Activated CD8-positive, alpha-beta T cell treated with anti-CD3 and anti-CD28 coated beads for 36 hours (primary cell): Measurements from ENCODE around the gene TMEM63A. TPM values are rescaled to one million over a fixed set of nuclear protein-coding genes. Genes with fewer than 3 reads are reported as not detected.

Source experiments
- ATAC-seq: fragments of 200-7000 bp; cut with Tn5 transposase; one replicate; pipeline ENCODE4 v1.10.0; 2021; ENCODE audit warnings: mild to moderate bottlenecking, moderate library complexity
- CTCF ChIA-PET: fragments of 350-600 bp; sonication (Branson Sonifier 250); formaldehyde crosslinking; loops from one replicate; lab custom pipeline; 2021; ENCODE audit warnings: antibody characterized with exemption; lab: Charles Lee
- POLR2A ChIA-PET: fragments of 350-600 bp; sonication (Branson Sonifier 250); formaldehyde crosslinking; loops from one replicate; lab custom pipeline; 2021; ENCODE audit warnings: antibody characterized with exemption; lab: Charles Lee
- DNase-seq: peaks from one replicate; pipeline ENCODE4 v3.0.0-alpha.2; 2020
- H3K27ac Mint-ChIP-seq: one replicate; pipeline ENCODE4 v1.8.0; 2021; ENCODE audit warnings: mild to moderate bottlenecking, mixed read lengths
- H3K27me3 Mint-ChIP-seq: one replicate; pipeline ENCODE4 v1.8.0; 2021; ENCODE audit warnings: mixed read lengths
- H3K36me3 Mint-ChIP-seq: one replicate; pipeline ENCODE4 v1.8.0; 2021; ENCODE audit warnings: low read depth, mixed read lengths
- H3K4me1 Mint-ChIP-seq: one replicate; pipeline ENCODE4 v1.8.0; 2021; ENCODE audit warnings: low read depth, mixed read lengths
- H3K4me3 Mint-ChIP-seq: one replicate; pipeline ENCODE4 v1.8.0; 2021; ENCODE audit warnings: mild to moderate bottlenecking, moderate library complexity, mixed read lengths
- H3K9me3 Mint-ChIP-seq: one replicate; pipeline ENCODE4 v1.8.0; 2021; ENCODE audit warnings: mixed read lengths
- intact Hi-C: fragments of 100-400 bp; cut with micrococcal nuclease; formaldehyde crosslinking; loops from one replicate; pipeline ENCODE4 v1.10.0; 2022
- total RNA-seq, 2 experiments: library from RNA; stranded (reverse); gene quantifications; one replicate each; pipeline ENCODE4 v1.2.3, GENCODE V29; 2021
- TF ChIP-seq, protein P1 (sequence below): fragments of 200-600 bp; IDR thresholded peaks from one replicate; pipeline ENCODE4 v1.8.0; 2022; ENCODE audit warnings: antibody characterized with exemption, mild to moderate bottlenecking

TMEM63A gene
- total RNA-seq, 2 experiments from 2014 or later, result 51.4 to 54.6 TPM

DNA sequence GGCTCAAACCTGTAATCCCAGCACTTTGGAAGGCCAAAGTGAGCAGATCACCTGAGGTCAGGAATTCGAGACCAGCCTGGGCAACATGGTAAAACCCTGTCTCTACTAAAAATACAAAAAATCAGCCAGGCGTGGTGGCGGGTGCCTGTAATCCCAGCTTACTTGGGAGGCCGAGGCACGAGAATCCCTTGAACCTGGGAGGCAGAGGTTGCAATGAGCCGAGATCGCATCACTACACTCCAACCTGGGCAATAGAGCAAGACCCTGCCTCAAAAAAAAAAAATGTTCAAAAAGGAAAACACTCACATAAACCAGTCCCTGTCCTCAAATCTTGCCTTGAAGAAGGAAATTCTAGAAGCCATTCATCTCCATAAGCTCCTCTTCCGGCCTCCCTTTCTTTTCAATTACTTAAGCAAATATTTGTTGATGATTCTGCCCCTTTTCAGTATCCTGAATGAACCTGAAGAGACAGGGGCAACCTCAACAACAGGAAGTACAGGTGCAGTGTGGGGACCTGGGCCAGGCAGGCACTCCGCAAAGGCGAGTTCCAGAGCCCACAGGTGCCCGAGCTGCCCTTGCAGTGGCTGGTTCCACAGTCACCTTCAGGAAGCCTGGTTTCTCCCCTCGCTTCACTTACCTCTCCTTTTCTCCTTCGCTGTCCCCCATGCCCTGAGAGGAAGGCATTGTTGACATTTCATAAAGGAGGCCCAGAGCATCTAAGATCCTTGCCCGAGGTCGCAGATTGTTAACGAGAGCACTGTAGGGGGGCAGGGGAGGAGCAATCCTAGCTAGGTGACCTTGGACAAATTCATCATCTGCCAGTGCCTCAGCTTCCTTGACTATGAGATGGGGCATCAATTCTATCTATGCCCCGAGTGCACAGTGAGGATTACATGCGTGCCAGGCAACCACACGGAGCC, 15.7 kb upstream of the TMEM63A start:
- H3K27ac Mint-ChIP-seq, result peak overlapping the region; percentile 91
- no peaks in the 10 kb centered on the region for H3K27me3 Mint-ChIP-seq
- POLR2A ChIA-PET, result interaction anchor here (0.8 to 3.5 kb wide), 10 partner anchors 9 to 426 kb away, joined by 3 to 35 read pairs (median 4); partner anchors contain the start of genes LEFTY1, PYCR2, SDE2 and SRP9
- H3K4me3 Mint-ChIP-seq, result peak overlapping the region; percentile 57
- intact Hi-C loops, result no loop called here
- no peaks in the 10 kb centered on the region for H3K9me3 Mint-ChIP-seq
- CTCF ChIA-PET, result interaction anchor here (0.7 to 3.7 kb wide), 10 partner anchors 8 to 530 kb away, joined by 3 to 27 read pairs (median 4); partner anchors contain the start of genes SRP9 and TMEM63A
- peaks cover 38% of the 10 kb centered on the region for H3K4me1 Mint-ChIP-seq
- H3K36me3 Mint-ChIP-seq, result no peaks in the 10 kb centered on the region
- TF ChIP-seq, protein P1, sequence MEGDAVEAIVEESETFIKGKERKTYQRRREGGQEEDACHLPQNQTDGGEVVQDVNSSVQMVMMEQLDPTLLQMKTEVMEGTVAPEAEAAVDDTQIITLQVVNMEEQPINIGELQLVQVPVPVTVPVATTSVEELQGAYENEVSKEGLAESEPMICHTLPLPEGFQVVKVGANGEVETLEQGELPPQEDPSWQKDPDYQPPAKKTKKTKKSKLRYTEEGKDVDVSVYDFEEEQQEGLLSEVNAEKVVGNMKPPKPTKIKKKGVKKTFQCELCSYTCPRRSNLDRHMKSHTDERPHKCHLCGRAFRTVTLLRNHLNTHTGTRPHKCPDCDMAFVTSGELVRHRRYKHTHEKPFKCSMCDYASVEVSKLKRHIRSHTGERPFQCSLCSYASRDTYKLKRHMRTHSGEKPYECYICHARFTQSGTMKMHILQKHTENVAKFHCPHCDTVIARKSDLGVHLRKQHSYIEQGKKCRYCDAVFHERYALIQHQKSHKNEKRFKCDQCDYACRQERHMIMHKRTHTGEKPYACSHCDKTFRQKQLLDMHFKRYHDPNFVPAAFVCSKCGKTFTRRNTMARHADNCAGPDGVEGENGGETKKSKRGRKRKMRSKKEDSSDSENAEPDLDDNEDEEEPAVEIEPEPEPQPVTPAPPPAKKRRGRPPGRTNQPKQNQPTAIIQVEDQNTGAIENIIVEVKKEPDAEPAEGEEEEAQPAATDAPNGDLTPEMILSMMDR, result no peak
- DNase-seq (peak; percentile 37), ATAC-seq (no peak)

DNA sequence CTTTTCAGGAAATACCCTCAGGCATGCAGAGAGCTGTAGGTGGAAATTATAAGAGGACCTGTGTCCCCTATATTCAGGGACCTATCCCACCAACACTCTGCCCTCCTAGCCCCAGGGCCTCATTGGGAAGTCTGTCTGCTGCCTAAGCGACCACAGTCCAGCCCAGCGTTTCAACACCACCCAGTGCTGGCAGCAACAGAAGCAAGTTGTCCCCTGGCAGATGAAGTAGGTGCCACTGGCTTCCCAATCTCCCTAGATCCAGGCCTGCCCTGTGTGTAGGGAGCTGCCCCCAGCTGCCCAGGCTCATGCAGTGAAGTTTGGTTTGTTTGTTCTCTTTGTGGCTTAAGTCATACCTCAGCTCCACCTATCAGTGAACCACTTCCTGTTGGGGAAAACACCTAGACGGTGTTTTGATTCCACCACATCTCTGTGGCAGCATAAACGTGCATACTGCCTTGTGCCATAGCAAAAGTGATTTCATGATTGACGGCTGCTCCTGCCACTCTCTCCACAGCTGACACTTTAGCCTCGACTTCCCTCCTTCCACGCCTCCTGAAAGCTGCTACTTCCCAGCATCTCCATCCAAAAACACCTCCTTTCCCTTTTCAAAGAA, 14.9 kb upstream of the TMEM63A start:
- DNase-seq (peak; percentile 85), ATAC-seq (peak; percentile 96)
- H3K4me3 Mint-ChIP-seq, result peak overlapping the region; percentile 57
- peak overlapping the region; percentile 91 for H3K27ac Mint-ChIP-seq
- no peaks in the 10 kb centered on the region for H3K36me3 Mint-ChIP-seq
- H3K27me3 Mint-ChIP-seq, result no peaks in the 10 kb centered on the region
- ChIA-PET POLR2A (interaction anchor here (0.8 to 3.5 kb wide), 9 partner anchors 8 to 426 kb away, joined by 3 to 35 read pairs (median 4); partner anchors contain the start of genes LEFTY1, PYCR2, SDE2 and SRP9), CTCF (interaction anchor here (0.7 to 3.7 kb wide), 10 partner anchors 9 to 422 kb away, joined by 3 to 27 read pairs (median 4); partner anchors contain the start of genes SRP9 and TMEM63A)
- TF ChIP-seq, protein P1, result no peak
- H3K4me1 Mint-ChIP-seq, result peaks cover 38% of the 10 kb centered on the region
- H3K9me3 Mint-ChIP-seq, result no peaks in the 10 kb centered on the region
- intact Hi-C loops, result no loop called here

DNA sequence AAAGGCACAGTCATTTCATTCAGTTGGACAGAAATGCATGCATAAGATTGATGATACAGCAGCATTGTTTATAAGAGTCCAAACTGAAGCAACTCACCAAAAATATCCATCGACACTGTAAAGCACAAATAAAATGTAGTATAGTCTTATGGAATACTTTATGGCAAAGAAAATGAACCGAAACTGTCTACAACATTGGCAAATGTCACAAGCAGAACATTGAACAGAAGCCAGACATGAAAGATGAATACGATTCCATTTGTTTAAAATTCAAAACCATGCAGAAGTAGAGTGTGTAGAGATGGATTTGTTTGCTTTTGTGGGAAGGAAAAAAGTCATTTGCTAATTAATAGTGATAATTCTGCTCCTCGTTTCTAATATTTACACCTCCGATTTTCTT, 14.3 kb upstream of the TMEM63A start:
- DNase-seq (no peak), ATAC-seq (no peak)
- TF ChIP-seq, protein P1, result no peak
- intact Hi-C loops, result no loop called here
- peaks cover 38% of the 10 kb centered on the region for H3K4me1 Mint-ChIP-seq
- peak overlapping the region; percentile 91 for H3K27ac Mint-ChIP-seq
- ChIA-PET POLR2A (interaction anchor here (1.2 to 3.5 kb wide), 3 partner anchors 7 to 425 kb away, joined by 4 to 35 read pairs (median 4); partner anchors contain the start of genes LEFTY1 and TMEM63A), CTCF (interaction anchor here (0.7 to 3.7 kb wide), 8 partner anchors 13 to 421 kb away, joined by 3 to 27 read pairs (median 4); partner anchors contain the start of genes SRP9 and TMEM63A)
- H3K9me3 Mint-ChIP-seq, result no peaks in the 10 kb centered on the region
- H3K36me3 Mint-ChIP-seq, result no peaks in the 10 kb centered on the region
- no peaks in the 10 kb centered on the region for H3K27me3 Mint-ChIP-seq
- H3K4me3 Mint-ChIP-seq, result peak overlapping the region; percentile 57

DNA sequence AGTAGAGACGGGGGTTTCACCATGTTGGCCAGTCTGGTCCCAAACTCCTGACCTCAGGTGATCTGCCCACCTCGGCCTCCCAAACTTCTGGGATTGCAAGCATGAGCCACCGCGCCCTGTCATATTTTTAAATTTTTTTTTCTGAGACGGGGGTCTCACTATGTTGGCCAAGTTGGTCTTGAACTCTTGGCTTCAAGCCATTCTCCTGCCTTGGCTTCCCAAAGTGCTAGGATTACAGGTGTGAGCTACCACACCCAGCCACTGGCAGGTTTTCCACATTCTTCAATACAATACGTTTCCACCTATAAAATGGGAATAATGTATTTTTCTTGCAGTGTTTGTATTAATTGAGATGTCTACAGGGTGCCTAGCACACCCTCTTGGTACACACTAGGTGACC, 10.1 kb upstream of the TMEM63A start:
- Mint-ChIP-seq H3K4me1 (peaks cover 17% of the 10 kb centered on the region), H3K27me3 (no peaks in the 10 kb centered on the region), H3K27ac (no peak overlapping the region), H3K9me3 (no peaks in the 10 kb centered on the region), H3K36me3 (no peaks in the 10 kb centered on the region), H3K4me3 (no peak overlapping the region)
- DNase-seq, result no peak
- ChIA-PET POLR2A (interaction anchor here (3.6 kb wide), 1 partner anchor 11 kb away, joined by 17 read pairs; the partner anchor contains the start of gene TMEM63A), CTCF (interaction anchor here (0.8 to 1.1 kb wide), 2 partner anchors 11 to 95 kb away, joined by 3 to 4 read pairs; no protein-coding TSS in a partner anchor)
- TF ChIP-seq, protein P1, result no peak
- intact Hi-C loops, result no loop called here
- no peak for ATAC-seq
